Panc1 (cell line): ENCODE measurements around the gene LHFPL3.

Experiments used
- CTCF ChIP-seq: fragments of 450-650 bp; IDR thresholded peaks from 2 replicates; pipeline ENCODE4 v1.5.1; 2017; ENCODE audit warnings: mild to moderate bottlenecking
- POLR2AphosphoS5 ChIP-seq: IDR thresholded peaks from 2 replicates; pipeline ENCODE4 v1.6.1; 2012; ENCODE audit warnings: mild to moderate bottlenecking, low read depth, low read length, moderate library complexity
- REST ChIP-seq, 2 experiments: IDR thresholded peaks; 2 replicates each; pipeline ENCODE4 v1.6.1; 2011 to 2012; ENCODE audit warnings: low read depth in 2 of 2, control low read depth in 1 of 2, low read length in 1 of 2, mild to moderate bottlenecking in 1 of 2, moderate library complexity in 1 of 2; ENCODE audit not compliant: insufficient read depth in 1 of 2
- SIN3A ChIP-seq: IDR thresholded peaks from 2 replicates; pipeline ENCODE4 v1.6.1; 2012; ENCODE audit warnings: low read depth, mild to moderate bottlenecking, low read length, moderate library complexity, borderline replicate concordance; ENCODE audit not compliant: insufficient read depth
- TCF7L2 ChIP-seq: IDR thresholded peaks from 2 replicates; pipeline ENCODE4 v1.6.1; 2011; ENCODE audit warnings: mild to moderate bottlenecking, low read depth, low read length, inconsistent platforms

GRCh38 chr7:104922182-104923009, 594.0 kb downstream of the LHFPL3 start:
- no peak for TF ChIP-seq CTCF
- no peak for TF ChIP-seq POLR2AphosphoS5
- TF ChIP-seq TCF7L2, result no peak
- no peak for TF ChIP-seq REST (IDR thresholded peaks at IDR 0.05; ENCODE audit: insufficient read depth in 1 of 2, low read depth in 2 of 2, low read length in 1 of 2)
- TF ChIP-seq SIN3A, result no peak
